HEK293 (cell line): ENCODE results near the gene KLHL21.

ENCODE experiments used
- CTCF ChIA-PET: fragments of 350-600 bp; formaldehyde crosslinking; extraction: SDS; loops from one replicate; lab custom pipeline; 2021; ENCODE audit warnings: antibody characterized with exemption; lab: Yijun Ruan, JAX
- POLR2A ChIA-PET: fragments of 300-600 bp; formaldehyde crosslinking; extraction: SDS; loops from one replicate; lab custom pipeline; 2020; ENCODE audit warnings: antibody characterized with exemption, inconsistent platforms; lab: Yijun Ruan, JAX
- H3K27ac ChIP-seq: fragments of 200-500 bp; sonication (Bioruptor generic); 2 replicates; pipeline ENCODE4 v1.5.1; 2014; ENCODE audit warnings: low read depth, low read length, control low read depth, inconsistent platforms; ENCODE audit errors: extremely low read depth
- H3K36me3 ChIP-seq, 2 experiments: fragments of 200-500 bp in 1 of 2; sonication (Bioruptor generic) in 1 of 2; 1 replicate in 1 of 2; 2 replicates in 1 of 2; pipeline ENCODE4 v1.5.1; 2014 to 2017; ENCODE audit warnings: inconsistent platforms in 2 of 2, low read length in 2 of 2; ENCODE audit not compliant: control insufficient read depth in 2 of 2, insufficient read depth in 1 of 2
- H3K4me1 ChIP-seq: fragments of 200-500 bp; sonication (Bioruptor generic); 2 replicates; pipeline ENCODE4 v1.5.1; 2014; ENCODE audit warnings: mild to moderate bottlenecking, low read length, inconsistent platforms; ENCODE audit not compliant: control insufficient read depth, insufficient read depth
- H3K4me3 ChIP-seq: 2 replicates; pipeline ENCODE4 v1.5.1; 2011; ENCODE audit warnings: low read depth, mild to moderate bottlenecking, control low read depth, low read length, moderate library complexity
- H3K9me3 ChIP-seq: fragments of 200-500 bp; sonication (Bioruptor generic); 2 replicates; pipeline ENCODE4 v1.5.1; 2014; ENCODE audit warnings: low read depth, low read length, inconsistent platforms; ENCODE audit not compliant: control insufficient read depth, insufficient read depth
- GFI1B ChIP-seq: fragments of 450-650 bp; formaldehyde crosslinking; IDR thresholded peaks from 2 replicates; pipeline ENCODE4 v1.5.1; 2016; ENCODE audit warnings: missing biosample characterization, missing genetic modification characterization
- HOXD13 ChIP-seq: sonication (generic); formaldehyde crosslinking; IDR thresholded peaks from 2 replicates; pipeline ENCODE4 v1.8.0; 2022; ENCODE audit warnings: missing genetic modification reagents, borderline replicate concordance
- IKZF3 ChIP-seq: fragments of 450-650 bp; IDR thresholded peaks from 2 replicates; pipeline ENCODE4 v1.5.0; 2018; ENCODE audit warnings: missing biosample characterization, mild to moderate bottlenecking, missing genetic modification characterization, moderate library complexity
- OSR2 ChIP-seq: fragments of 450-650 bp; formaldehyde crosslinking; IDR thresholded peaks from 2 replicates; pipeline ENCODE4 v1.5.1; 2016; ENCODE audit warnings: missing biosample characterization, missing genetic modification characterization
- RBAK ChIP-seq: fragments of 450-650 bp; formaldehyde crosslinking; IDR thresholded peaks from 2 replicates; pipeline ENCODE4 v1.5.1; 2016; ENCODE audit warnings: missing biosample characterization, missing genetic modification characterization
- SETDB1 ChIP-seq: IDR thresholded peaks from one replicate; pipeline ENCODE4 v1.6.1; 2017; ENCODE audit warnings: mild to moderate bottlenecking, low read length, moderate library complexity, mixed read lengths; ENCODE audit not compliant: insufficient read length
- SP2 ChIP-seq: fragments of 450-650 bp; formaldehyde crosslinking; IDR thresholded peaks from 2 replicates; pipeline ENCODE4 v1.5.1; 2016; ENCODE audit warnings: missing biosample characterization, missing genetic modification characterization
- ZBTB1 ChIP-seq: fragments of 450-650 bp; formaldehyde crosslinking; IDR thresholded peaks from 2 replicates; pipeline ENCODE4 v1.5.1; 2016; ENCODE audit warnings: missing biosample characterization, missing genetic modification characterization
- ZEB2 ChIP-seq: fragments of 450-650 bp; formaldehyde crosslinking; IDR thresholded peaks from 2 replicates; pipeline ENCODE4 v1.5.1; 2016; ENCODE audit warnings: missing biosample characterization, missing genetic modification characterization
- ZIC2 ChIP-seq: fragments of 450-650 bp; formaldehyde crosslinking; IDR thresholded peaks from 2 replicates; pipeline ENCODE4 v1.5.1; 2016; ENCODE audit warnings: missing biosample characterization, missing genetic modification characterization
- ZNF10 ChIP-seq: fragments of 450-650 bp; formaldehyde crosslinking; IDR thresholded peaks from 2 replicates; pipeline ENCODE4 v1.5.1; 2017; ENCODE audit warnings: missing biosample characterization, missing genetic modification characterization
- ZNF155 ChIP-seq: fragments of 450-650 bp; formaldehyde crosslinking; IDR thresholded peaks from 2 replicates; pipeline ENCODE4 v1.5.1; 2016; ENCODE audit warnings: missing biosample characterization, missing genetic modification characterization
- ZNF169 ChIP-seq: fragments of 450-650 bp; formaldehyde crosslinking; IDR thresholded peaks from 2 replicates; pipeline ENCODE4 v1.5.1; 2016; ENCODE audit warnings: missing biosample characterization, missing genetic modification characterization
- ZNF174 ChIP-seq: fragments of 450-650 bp; formaldehyde crosslinking; IDR thresholded peaks from 2 replicates; pipeline ENCODE4 v1.5.0; 2017; ENCODE audit warnings: missing biosample characterization, mild to moderate bottlenecking, missing genetic modification characterization
- ZNF214 ChIP-seq: fragments of 450-650 bp; formaldehyde crosslinking; IDR thresholded peaks from 2 replicates; pipeline ENCODE4 v1.5.1; 2017; ENCODE audit warnings: missing biosample characterization, mild to moderate bottlenecking, missing genetic modification characterization, borderline replicate concordance
- ZNF23 ChIP-seq: fragments of 450-650 bp; formaldehyde crosslinking; IDR thresholded peaks from 2 replicates; pipeline ENCODE4 v1.5.1; 2016; ENCODE audit warnings: missing biosample characterization, missing genetic modification characterization, borderline replicate concordance
- ZNF24 ChIP-seq: fragments of 450-650 bp; formaldehyde crosslinking; IDR thresholded peaks from 2 replicates; pipeline ENCODE4 v1.5.1; 2016; ENCODE audit warnings: missing biosample characterization, missing genetic modification characterization
- ZNF274 ChIP-seq, 2 experiments: fragments of 200-500 bp in 1 of 2; fragments of 450-650 bp in 1 of 2; sonication (Bioruptor generic) in 1 of 2; formaldehyde crosslinking in 1 of 2; IDR thresholded peaks; 2 replicates each; pipeline versions ENCODE4 v1.5.1 to v1.6.1; 2014 to 2016; ENCODE audit warnings: borderline replicate concordance in 1 of 2, inconsistent platforms in 1 of 2, low read length in 1 of 2, missing biosample characterization in 1 of 2, missing genetic modification characterization in 1 of 2
- ZNF366 ChIP-seq: fragments of 450-650 bp; formaldehyde crosslinking; conservative IDR thresholded peaks from 2 replicates; pipeline ENCODE4 v1.5.1; 2016; ENCODE audit warnings: missing biosample characterization, missing genetic modification characterization
- ZNF423 ChIP-seq: fragments of 450-650 bp; formaldehyde crosslinking; IDR thresholded peaks from 2 replicates; pipeline ENCODE4 v1.5.1; 2016; ENCODE audit warnings: missing biosample characterization, missing genetic modification characterization
- ZNF473 ChIP-seq: fragments of 450-650 bp; formaldehyde crosslinking; IDR thresholded peaks from 2 replicates; pipeline ENCODE4 v1.5.1; 2017; ENCODE audit warnings: missing biosample characterization, missing genetic modification characterization
- ZNF48 ChIP-seq: fragments of 450-650 bp; formaldehyde crosslinking; IDR thresholded peaks from 2 replicates; pipeline ENCODE4 v1.5.1; 2016; ENCODE audit warnings: missing biosample characterization, missing genetic modification characterization
- ZNF529 ChIP-seq: fragments of 450-650 bp; formaldehyde crosslinking; IDR thresholded peaks from 2 replicates; pipeline ENCODE4 v1.5.1; 2017; ENCODE audit warnings: missing genetic modification characterization, missing biosample characterization; ENCODE audit not compliant: insufficient replicate concordance
- ZNF555 ChIP-seq: fragments of 450-650 bp; formaldehyde crosslinking; conservative IDR thresholded peaks from 2 replicates; pipeline ENCODE4 v1.5.1; 2017; ENCODE audit warnings: missing biosample characterization, mild to moderate bottlenecking, missing genetic modification characterization, inconsistent platforms
- ZNF610 ChIP-seq: fragments of 450-650 bp; formaldehyde crosslinking; IDR thresholded peaks from 2 replicates; pipeline ENCODE4 v1.5.1; 2016; ENCODE audit warnings: missing biosample characterization, missing genetic modification characterization, borderline replicate concordance
- ZNF621 ChIP-seq: fragments of 450-650 bp; formaldehyde crosslinking; IDR thresholded peaks from 2 replicates; pipeline ENCODE4 v1.5.1; 2017; ENCODE audit warnings: missing biosample characterization, missing genetic modification characterization
- ZNF624 ChIP-seq: fragments of 450-650 bp; formaldehyde crosslinking; IDR thresholded peaks from 2 replicates; pipeline ENCODE4 v1.5.1; 2017; ENCODE audit warnings: missing biosample characterization, missing genetic modification characterization
- ZNF704 ChIP-seq: fragments of 450-650 bp; formaldehyde crosslinking; IDR thresholded peaks from 2 replicates; pipeline ENCODE4 v1.5.1; 2016; ENCODE audit warnings: missing biosample characterization, missing genetic modification characterization
- ZNF837 ChIP-seq: fragments of 450-650 bp; formaldehyde crosslinking; IDR thresholded peaks from 2 replicates; pipeline ENCODE4 v1.5.1; 2016; ENCODE audit warnings: missing biosample characterization, missing genetic modification characterization
- ZXDB ChIP-seq: fragments of 450-650 bp; formaldehyde crosslinking; IDR thresholded peaks from 2 replicates; pipeline ENCODE4 v1.5.1; 2016; ENCODE audit warnings: missing biosample characterization, missing genetic modification characterization
- TF ChIP-seq, protein P1 (sequence below): fragments of 450-650 bp; formaldehyde crosslinking; IDR thresholded peaks from 2 replicates; pipeline ENCODE4 v1.5.1; 2016; ENCODE audit warnings: missing biosample characterization, missing genetic modification characterization
- TF ChIP-seq, protein P2 (sequence below): fragments of 450-650 bp; formaldehyde crosslinking; IDR thresholded peaks from 2 replicates; pipeline ENCODE4 v1.5.1; 2016; ENCODE audit warnings: missing biosample characterization, missing genetic modification characterization, low read depth

Gene KLHL21

DNA sequence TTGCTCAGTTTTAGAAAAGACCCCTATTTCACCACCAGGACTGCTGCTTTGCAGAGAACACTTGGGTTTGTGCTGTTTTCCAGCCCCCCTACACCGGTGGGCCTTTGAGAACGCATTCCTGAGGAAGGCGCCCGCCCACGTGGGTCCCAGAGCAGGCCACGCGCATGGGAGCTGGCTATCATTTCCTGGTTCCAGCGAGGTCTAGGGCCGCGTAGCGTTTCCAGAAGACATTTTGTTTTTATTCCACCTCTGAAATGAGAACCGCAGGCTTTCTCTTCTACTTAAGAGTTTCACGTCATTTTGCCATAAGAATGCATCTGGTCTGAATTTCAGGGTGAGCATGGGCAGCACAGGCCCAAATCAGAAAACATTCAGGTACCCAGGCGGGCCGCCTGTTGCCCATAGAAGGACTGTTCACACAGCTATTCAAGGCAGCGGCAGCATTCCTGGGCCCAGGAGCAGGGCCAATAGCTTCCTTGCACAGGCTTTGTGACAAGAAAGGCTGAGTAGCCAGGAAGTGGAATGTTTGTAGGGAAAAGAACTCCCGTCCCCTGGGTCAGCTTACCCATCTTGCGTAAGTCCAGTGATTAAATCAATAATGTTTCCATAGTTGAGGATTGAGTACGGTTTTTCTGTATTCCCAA lies 1.4 kb upstream of the KLHL21 start (continued):
- TF ChIP-seq ZNF174 (tag by site-specific recombination), result no peak

GRCh38 chr1:6603238-6603914 lies 707 bp upstream of the KLHL21 start:
- ChIA-PET POLR2A (interaction anchor here (0.7 to 3.5 kb wide), 6 partner anchors 9 to 75 kb away, joined by 3 to 25 read pairs (median 6); partner anchors contain the start of genes PHF13, THAP3 and ZBTB48), CTCF (interaction anchor here (0.5 to 1.6 kb wide), 3 partner anchors 18 to 258 kb away, joined by 3 to 4 read pairs (median 3); partner anchors contain the start of gene TAS1R1)
- H3K27ac ChIP-seq, result peak overlapping the region; percentile 79
- H3K9me3 ChIP-seq, result no peaks in the 10 kb centered on the region
- peak overlapping the region; percentile 48 for H3K4me3 ChIP-seq
- H3K4me1 ChIP-seq, result no peaks in the 10 kb centered on the region
- peaks cover 0 to 19% of the 10 kb centered on the region in 2 experiments; a peak in 1 of 3 replicates for H3K36me3 ChIP-seq
- TF ChIP-seq, protein P1, sequence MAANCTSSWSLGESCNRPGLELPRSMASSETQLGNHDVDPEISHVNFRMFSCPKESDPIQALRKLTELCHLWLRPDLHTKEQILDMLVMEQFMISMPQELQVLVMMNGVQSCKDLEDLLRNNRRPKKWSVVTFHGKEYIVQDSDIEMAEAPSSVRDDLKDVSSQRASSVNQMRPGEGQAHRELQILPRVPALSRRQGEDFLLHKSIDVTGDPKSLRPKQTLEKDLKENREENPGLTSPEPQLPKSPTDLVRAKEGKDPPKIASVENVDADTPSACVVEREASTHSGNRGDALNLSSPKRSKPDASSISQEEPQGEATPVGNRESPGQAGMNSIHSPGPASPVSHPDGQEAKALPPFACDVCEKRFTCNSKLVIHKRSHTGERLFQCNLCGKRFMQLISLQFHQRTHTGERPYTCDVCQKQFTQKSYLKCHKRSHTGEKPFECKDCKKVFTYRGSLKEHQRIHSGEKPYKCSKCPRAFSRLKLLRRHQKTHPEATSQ, result no peak
- TF ChIP-seq ZIC2 (tag by site-specific recombination) (no peak; the same call in 1 of the 2 replicates), ZNF24 (tag by site-specific recombination) (peak; percentile 41; the same call in 1 of the 2 replicates), ZNF10 (no peak), ZBTB1 (tag by site-specific recombination) (no peak), SP2 (tag by site-specific recombination) (peak; percentile 69), ZXDB (tag by site-specific recombination) (peak; percentile 85), ZNF704 (tag by site-specific recombination) (no peak), ZNF169 (tag by site-specific recombination) (no peak), ZNF624 (tag by site-specific recombination) (no peak), ZEB2 (peak; percentile 74), RBAK (tag by site-specific recombination) (no peak), OSR2 (tag by site-specific recombination) (peak; percentile 32; the same call in 1 of the 2 replicates), ZNF366 (tag by site-specific recombination) (0 out of 2 replicates have a peak, but pooled peaks have one; percentile 29), ZNF621 (tag by site-specific recombination) (no peak), ZNF48 (tag by site-specific recombination) (no peak), SETDB1 (no peak), ZNF473 (no peak), ZNF529 (tag by site-specific recombination) (no peak), IKZF3 (tag by site-specific recombination) (no peak), ZNF274 (IDR thresholded peaks at IDR 0.05; ENCODE audit: low read length) (no peak), ZNF274 (tag by site-specific recombination; IDR thresholded peaks at IDR 0.05; ENCODE audit: borderline replicate concordance) (no peak), ZNF555 (tag by site-specific recombination) (no peak), GFI1B (tag by site-specific recombination) (no peak), ZNF174 (tag by site-specific recombination) (no peak), ZNF23 (no peak), ZNF155 (no peak), ZNF214 (tag by site-specific recombination) (no peak), ZNF610 (tag by site-specific recombination) (no peak), HOXD13 (CRISPR knock-in tag) (no peak), ZNF837 (no peak), ZNF423 (tag by site-specific recombination) (no peak)
- TF ChIP-seq, protein P2, sequence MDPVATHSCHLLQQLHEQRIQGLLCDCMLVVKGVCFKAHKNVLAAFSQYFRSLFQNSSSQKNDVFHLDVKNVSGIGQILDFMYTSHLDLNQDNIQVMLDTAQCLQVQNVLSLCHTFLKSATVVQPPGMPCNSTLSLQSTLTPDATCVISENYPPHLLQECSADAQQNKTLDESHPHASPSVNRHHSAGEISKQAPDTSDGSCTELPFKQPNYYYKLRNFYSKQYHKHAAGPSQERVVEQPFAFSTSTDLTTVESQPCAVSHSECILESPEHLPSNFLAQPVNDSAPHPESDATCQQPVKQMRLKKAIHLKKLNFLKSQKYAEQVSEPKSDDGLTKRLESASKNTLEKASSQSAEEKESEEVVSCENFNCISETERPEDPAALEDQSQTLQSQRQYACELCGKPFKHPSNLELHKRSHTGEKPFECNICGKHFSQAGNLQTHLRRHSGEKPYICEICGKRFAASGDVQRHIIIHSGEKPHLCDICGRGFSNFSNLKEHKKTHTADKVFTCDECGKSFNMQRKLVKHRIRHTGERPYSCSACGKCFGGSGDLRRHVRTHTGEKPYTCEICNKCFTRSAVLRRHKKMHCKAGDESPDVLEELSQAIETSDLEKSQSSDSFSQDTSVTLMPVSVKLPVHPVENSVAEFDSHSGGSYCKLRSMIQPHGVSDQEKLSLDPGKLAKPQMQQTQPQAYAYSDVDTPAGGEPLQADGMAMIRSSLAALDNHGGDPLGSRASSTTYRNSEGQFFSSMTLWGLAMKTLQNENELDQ, result no peak
